OCI-LY7 (cell line): ENCODE results near the gene RAP1B. TPM values are rescaled to one million over a fixed set of nuclear protein-coding genes. Genes with fewer than 3 reads are reported as not detected.

Experiments
- BruUV-seq: library from RNA; stranded (reverse); fragments of 400-500 nt; replicated peaks from 2 replicates; lab custom pipeline; 2021; lab: Mats Ljungman, UMichigan
- CTCF ChIA-PET: fragments of 300-600 bp; sonication (Branson Sonifier 250); formaldehyde crosslinking; loops from one replicate; lab custom pipeline; 2022; ENCODE audit warnings: antibody characterized with exemption; ENCODE audit not compliant: unreplicated experiment; lab: Charles Lee
- POLR2A ChIA-PET: fragments of 300-600 bp; sonication (Branson Sonifier 250); formaldehyde crosslinking; loops from one replicate; lab custom pipeline; 2022; ENCODE audit warnings: antibody characterized with exemption; lab: Charles Lee
- DNase-seq: peaks from one replicate; pipeline ENCODE4 v3.0.0-alpha.2; 2015; ENCODE audit warnings: low spot score
- H2AFZ ChIP-seq: fragments of 200-600 bp; sonication (generic), shearing (Covaris generic); 2 replicates; pipeline ENCODE4 v1.6.1; 2014; ENCODE audit warnings: mild to moderate bottlenecking, antibody characterized with exemption, low read length, moderate library complexity
- H3K27ac ChIP-seq: fragments of 200-600 bp; sonication (generic); 2 replicates; pipeline ENCODE4 v1.5.1; 2014; ENCODE audit warnings: mixed run types, low read depth, mild to moderate bottlenecking, moderate library complexity, low read length, inconsistent platforms; ENCODE audit not compliant: poor library complexity, severe bottlenecking
- H3K36me3 ChIP-seq: fragments of 200-600 bp; sonication (generic); 2 replicates; pipeline ENCODE4 v1.6.1; 2014; ENCODE audit warnings: mild to moderate bottlenecking, antibody characterized with exemption, low read length, moderate library complexity, mixed read lengths; ENCODE audit not compliant: insufficient read depth
- H3K4me1 ChIP-seq: fragments of 200-600 bp; sonication (generic); 2 replicates; pipeline ENCODE4 v1.5.1; 2014; ENCODE audit warnings: mild to moderate bottlenecking, low read length; ENCODE audit not compliant: insufficient read depth, poor library complexity, severe bottlenecking
- H3K4me2 ChIP-seq: fragments of 200-600 bp; sonication (generic); 2 replicates; pipeline ENCODE4 v1.6.1; 2014; ENCODE audit warnings: mild to moderate bottlenecking, low read length
- H3K4me3 ChIP-seq: fragments of 200-600 bp; sonication (generic); 2 replicates; pipeline ENCODE4 v1.5.1; 2014; ENCODE audit warnings: mild to moderate bottlenecking, low read depth, low read length; ENCODE audit not compliant: poor library complexity, severe bottlenecking
- H3K79me2 ChIP-seq: fragments of 200-600 bp; sonication (generic); 2 replicates; pipeline ENCODE4 v1.6.1; 2016; ENCODE audit warnings: low read depth, mild to moderate bottlenecking, low read length, moderate library complexity, mixed read lengths; ENCODE audit not compliant: insufficient read depth
- H3K9me2 ChIP-seq: fragments of 200-600 bp; sonication (generic); 2 replicates; pipeline ENCODE4 v1.6.1; 2016; ENCODE audit warnings: mild to moderate bottlenecking, low read length, mixed read lengths; ENCODE audit not compliant: insufficient read depth
- H3K9me3 ChIP-seq: fragments of 200-600 bp; sonication (generic); 2 replicates; pipeline ENCODE4 v1.6.1; 2014; ENCODE audit warnings: mild to moderate bottlenecking, mixed run types, low read length, mixed read lengths
- H4K20me1 ChIP-seq: fragments of 200-600 bp; sonication (generic); 2 replicates; pipeline ENCODE4 v1.6.1; 2014; ENCODE audit warnings: mild to moderate bottlenecking, antibody characterized with exemption, low read length, moderate library complexity, mixed read lengths; ENCODE audit not compliant: insufficient read depth
- EZH2phosphoT487 ChIP-seq: fragments of 200-600 bp; sonication (generic); IDR thresholded peaks from 2 replicates; pipeline ENCODE4 v1.6.1; 2018; ENCODE audit warnings: low read depth, borderline replicate concordance, mild to moderate bottlenecking, mixed run types, antibody characterized with exemption, low read length, moderate library complexity, mixed read lengths
- intact Hi-C: fragments of 100-400 bp; cut with micrococcal nuclease; formaldehyde crosslinking; loops from one replicate; pipeline ENCODE4 v1.10.0; 2022; ENCODE audit not compliant: unreplicated experiment
- total RNA-seq, 2 experiments: library from RNA; depleted of rRNA in 1 of 2; stranded (reverse); fragments of >200 nt in 1 of 2; shearing (Covaris generic) in 1 of 2; gene quantifications; 2 replicates each; pipeline ENCODE4 v1.2.3, GENCODE V29; 2014 to 2022
- TF ChIP-seq, protein P1 (sequence below): fragments of 200-600 bp; sonication (generic); conservative IDR thresholded peaks from 2 replicates; pipeline ENCODE4 v1.5.1; 2014; ENCODE audit warnings: mild to moderate bottlenecking, antibody characterized with exemption, low read length, moderate library complexity, mixed read lengths

Gene RAP1B
- total RNA-seq, 2 experiments from 2014 or later: 100 to 166 TPM

- peaks cover 36% of the 10 kb centered on the region for H4K20me1 ChIP-seq
- H3K79me2 ChIP-seq: peaks cover 100% of the 10 kb centered on the region
- H3K9me2 ChIP-seq: no peaks in the 10 kb centered on the region
- H3K4me2 ChIP-seq: peak overlapping the region; percentile 62
- ChIA-PET POLR2A (interaction anchor here (0.6 to 1.9 kb wide), 6 partner anchors 10 to 1197 kb away, joined by 3 to 8 read pairs (median 5); no protein-coding TSS in a partner anchor), CTCF (no interaction called here)
- H3K4me3 ChIP-seq: no peak overlapping the region
- H3K4me1 ChIP-seq: peaks cover 92% of the 10 kb centered on the region
- peak overlapping the region; percentile 62 for H3K27ac ChIP-seq
- no TSS peak for BruUV-seq
- DNase-seq: no peak
- H3K36me3 ChIP-seq: peaks cover 70% of the 10 kb centered on the region
- no peak for TF ChIP-seq EZH2phosphoT487
- TF ChIP-seq, protein P1, sequence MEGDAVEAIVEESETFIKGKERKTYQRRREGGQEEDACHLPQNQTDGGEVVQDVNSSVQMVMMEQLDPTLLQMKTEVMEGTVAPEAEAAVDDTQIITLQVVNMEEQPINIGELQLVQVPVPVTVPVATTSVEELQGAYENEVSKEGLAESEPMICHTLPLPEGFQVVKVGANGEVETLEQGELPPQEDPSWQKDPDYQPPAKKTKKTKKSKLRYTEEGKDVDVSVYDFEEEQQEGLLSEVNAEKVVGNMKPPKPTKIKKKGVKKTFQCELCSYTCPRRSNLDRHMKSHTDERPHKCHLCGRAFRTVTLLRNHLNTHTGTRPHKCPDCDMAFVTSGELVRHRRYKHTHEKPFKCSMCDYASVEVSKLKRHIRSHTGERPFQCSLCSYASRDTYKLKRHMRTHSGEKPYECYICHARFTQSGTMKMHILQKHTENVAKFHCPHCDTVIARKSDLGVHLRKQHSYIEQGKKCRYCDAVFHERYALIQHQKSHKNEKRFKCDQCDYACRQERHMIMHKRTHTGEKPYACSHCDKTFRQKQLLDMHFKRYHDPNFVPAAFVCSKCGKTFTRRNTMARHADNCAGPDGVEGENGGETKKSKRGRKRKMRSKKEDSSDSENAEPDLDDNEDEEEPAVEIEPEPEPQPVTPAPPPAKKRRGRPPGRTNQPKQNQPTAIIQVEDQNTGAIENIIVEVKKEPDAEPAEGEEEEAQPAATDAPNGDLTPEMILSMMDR: no peak
- H2AFZ ChIP-seq: no peak overlapping the region
- intact Hi-C loops: no loop called here
- H3K9me3 ChIP-seq: peaks cover 12% of the 10 kb centered on the region
Observed at GRCh38 chr12:68632486-68632885, 21.8 kb downstream of the RAP1B start.

DNA sequence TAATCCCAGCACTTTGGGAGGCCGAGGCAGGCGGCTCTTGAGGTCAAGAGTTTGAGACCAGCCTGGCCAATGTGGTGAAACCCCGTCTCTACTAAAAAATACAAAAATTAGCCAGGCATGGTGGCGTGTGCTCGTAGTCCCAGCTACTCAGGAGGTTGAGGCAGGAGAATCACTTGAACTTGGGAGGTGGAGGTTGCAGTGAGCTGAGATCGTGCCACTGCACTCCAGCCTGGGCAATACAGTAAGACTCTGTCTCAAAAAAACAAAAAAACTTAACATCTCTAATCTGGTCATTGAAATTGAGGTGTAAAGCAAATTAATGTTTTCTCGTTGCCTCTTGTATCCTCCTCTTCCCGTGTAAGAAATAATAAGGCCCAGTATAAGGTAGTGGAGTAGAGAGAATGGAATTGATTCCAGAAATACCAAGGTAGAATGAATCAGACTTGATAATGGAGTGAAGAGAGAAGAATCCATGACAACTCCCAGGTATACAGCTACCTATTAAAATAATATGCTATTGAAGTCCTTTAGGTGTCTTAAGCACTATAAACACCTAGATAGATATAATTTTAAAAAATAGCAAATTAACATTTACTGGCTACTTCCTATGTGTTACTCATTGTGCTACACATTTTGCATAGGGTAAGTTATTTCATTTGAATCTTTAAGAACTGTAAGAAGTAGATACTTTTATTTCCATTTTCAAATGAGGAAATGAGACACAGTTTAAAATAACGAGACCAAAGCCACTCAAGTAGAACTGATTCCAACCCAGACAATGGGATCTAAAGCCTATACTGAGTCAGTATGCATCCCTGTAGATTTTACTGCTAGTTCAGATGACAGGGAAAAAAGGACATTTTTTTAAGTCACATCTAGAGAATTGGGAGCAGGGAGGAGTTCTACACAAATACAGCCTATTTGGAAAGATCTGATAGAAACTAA, 23.2 kb downstream of the RAP1B start:
- ChIA-PET CTCF (no interaction called here), POLR2A (interaction anchor here (0.7 to 1.9 kb wide), 5 partner anchors 9 to 23 kb away, joined by 3 to 8 read pairs (median 4); partner anchors contain the start of gene RAP1B)
- Histone ChIP-seq H3K4me1 (peaks cover 100% of the 10 kb centered on the region), H3K4me3 (peak overlapping the region; percentile 33), H2AFZ (no peak overlapping the region), H3K9me2 (no peaks in the 10 kb centered on the region), H3K27ac (peak overlapping the region; percentile 62), H3K9me3 (no peaks in the 10 kb centered on the region; the same call in 1 of the 2 replicates), H4K20me1 (peaks cover 40% of the 10 kb centered on the region), H3K79me2 (peaks cover 100% of the 10 kb centered on the region), H3K36me3 (peaks cover 58% of the 10 kb centered on the region), H3K4me2 (peak overlapping the region; percentile 62)
- intact Hi-C loops: no loop called here
- BruUV-seq: no TSS peak
- TF ChIP-seq EZH2phosphoT487: no peak
- TF ChIP-seq, protein P1: no peak
- peak; percentile 49 for DNase-seq
